ENCODE results near the gene VPS51. TPM values are rescaled to one million over a fixed set of nuclear protein-coding genes. Genes with fewer than 3 reads are reported as not detected.

Gene VPS51
- total RNA-seq, 3 donors from 2014 or later (not counting 1 experiment from before 2014, with no cell fraction given): 180 to 197 (median 184) TPM

GRCh38 chr11:65083134-65083833, 12.7 kb upstream of the VPS51 start:
- H3K4me1 ChIP-seq (ENCODE audit: control insufficient read depth, insufficient read depth, low read length): peaks cover 16% of the 10 kb centered on the region
- H3K4me3 Mint-ChIP-seq: peak overlapping the region; percentile 94
- peaks cover 23% of the 10 kb centered on the region for H3K36me3 ChIP-seq (ENCODE audit: control insufficient read depth, insufficient read depth, low read length)
- ATAC-seq (no peak), DNase-seq (no peak)
- no peaks in the 10 kb centered on the region for H3K27me3 ChIP-seq (ENCODE audit: control insufficient read depth, insufficient read depth, low read length)
- no peaks in the 10 kb centered on the region for H3K9me3 Mint-ChIP-seq
- H3K27ac Mint-ChIP-seq: peak overlapping the region; percentile 98 to 100
- TF ChIP-seq CTCF (IDR thresholded peaks at IDR 0.05): no peak
- no peaks in the 10 kb centered on the region for H3K36me3 Mint-ChIP-seq
- H3K27ac ChIP-seq (ENCODE audit: low read length): peak overlapping the region; percentile 96
- H3K4me1 Mint-ChIP-seq: peaks cover 27 to 31% of the 10 kb centered on the region in 2 donors
- no peaks in the 10 kb centered on the region for H3K9me3 ChIP-seq (ENCODE audit: control insufficient read depth, insufficient read depth, low read length)
- intact Hi-C loops (cut with micrococcal nuclease): loop anchor here (10.0 kb wide), 1 partner anchor 1262 kb away; the partner anchor contains the start of genes B4GAT1 and BRMS1
- H3K4me3 ChIP-seq (ENCODE audit: low read length): peak overlapping the region; percentile 81
- 9% methylated on average over 13 of the region's 13 CpGs for WGBS (ENCODE audit: insufficient coverage)
- no peaks in the 10 kb centered on the region for H3K27me3 Mint-ChIP-seq (ENCODE audit: low read depth in 2 of 2)

DNA sequence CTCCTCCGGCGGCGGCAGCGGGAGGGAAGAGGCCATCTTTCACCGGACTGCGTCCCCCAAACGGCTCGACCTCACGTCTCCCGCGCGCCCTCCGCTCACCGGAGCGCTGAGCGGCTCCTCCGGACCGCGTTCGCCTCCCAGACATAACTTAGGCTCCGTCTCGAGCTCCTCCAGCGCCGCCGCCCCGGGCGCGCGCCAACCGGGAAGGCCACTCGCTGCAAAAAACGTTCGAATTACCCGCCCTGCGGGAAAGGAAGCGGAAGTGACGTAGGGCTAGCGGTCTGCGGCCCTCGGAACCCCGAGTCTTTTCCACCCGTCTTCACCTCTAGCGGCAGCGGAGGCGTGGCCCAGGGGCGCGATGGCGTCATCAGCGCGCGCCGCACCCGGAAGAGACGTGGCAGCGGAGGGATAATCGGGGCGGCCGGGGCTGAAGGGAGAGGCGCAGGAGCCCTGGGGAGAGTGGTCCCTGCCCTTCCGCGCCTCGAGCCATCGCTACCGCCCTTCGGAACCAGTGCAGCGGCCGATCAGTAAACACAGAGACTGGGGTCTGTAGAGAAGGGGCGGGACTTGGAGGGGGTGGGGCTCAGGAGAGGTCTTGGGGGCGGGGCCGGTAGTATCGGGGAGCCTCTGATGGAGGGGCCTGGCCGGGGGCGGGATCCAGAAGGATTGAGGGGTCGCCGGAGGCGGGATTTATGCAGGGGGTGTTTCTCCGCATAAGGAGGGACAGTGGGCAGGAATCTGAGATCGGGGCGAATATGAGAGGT, 12.0 kb upstream of the VPS51 start, which contains the start of the genes CDCA5 and ZFPL1:
Gene CDCA5 (minus strand): TSS at position 207 of the 764 bp plus-strand sequence. CDS start 62 bp downstream, at position 145.
Gene ZFPL1 (plus strand): TSS at position 389 of the 764 bp plus-strand sequence. CDS start 477 bp downstream, outside the sequence.
- H3K27me3 Mint-ChIP-seq (ENCODE audit: low read depth in 2 of 2): no peaks in the 10 kb centered on the region
- peak; percentile 98 to 99 for DNase-seq
- peak within 1 kb of the TSS; percentile 98 to 100 for H3K27ac Mint-ChIP-seq
- peak within 1 kb of the TSS; percentile 94 for H3K4me3 Mint-ChIP-seq
- ATAC-seq: peak; percentile 90 to 93 (median 92)
- Histone ChIP-seq H3K4me3 (ENCODE audit: low read length) (peak within 1 kb of the TSS; percentile 81), H3K4me1 (ENCODE audit: control insufficient read depth, insufficient read depth, low read length) (peaks cover 16% of the 10 kb centered on the region), H3K27me3 (ENCODE audit: control insufficient read depth, insufficient read depth, low read length) (no peaks in the 10 kb centered on the region), H3K36me3 (ENCODE audit: control insufficient read depth, insufficient read depth, low read length) (peaks cover 29% of the 10 kb centered on the region), H3K9me3 (ENCODE audit: control insufficient read depth, insufficient read depth, low read length) (no peaks in the 10 kb centered on the region), H3K27ac (ENCODE audit: low read length) (peak within 1 kb of the TSS; percentile 96)
- peaks cover 6% of the 10 kb centered on the region for H3K36me3 Mint-ChIP-seq
- intact Hi-C loops (cut with micrococcal nuclease): loop anchor here (1.0 to 10.0 kb wide), 4 partner anchors 12 to 1261 kb away; partner anchors contain the start of genes B4GAT1, BRMS1, FAU and MRPL49
- H3K9me3 Mint-ChIP-seq: no peaks in the 10 kb centered on the region
- peaks cover 27 to 31% of the 10 kb centered on the region in 2 donors for H3K4me1 Mint-ChIP-seq
- no peak for TF ChIP-seq CTCF (IDR thresholded peaks at IDR 0.05)
- under 1% methylated on average over 79 of the region's 79 CpGs for WGBS (ENCODE audit: insufficient coverage)

- DNase-seq: no peak
- H3K36me3 ChIP-seq (ENCODE audit: control insufficient read depth, insufficient read depth, low read length): peaks cover 36% of the 10 kb centered on the region
- intact Hi-C loops (cut with micrococcal nuclease): loop anchor here (1.0 to 10.0 kb wide), 4 partner anchors 12 to 1260 kb away; partner anchors contain the start of genes B4GAT1, BRMS1, FAU and MRPL49
- no peak for TF ChIP-seq CTCF (IDR thresholded peaks at IDR 0.05)
- Mint-ChIP-seq H3K36me3 (peaks cover 7% of the 10 kb centered on the region), H3K27me3 (ENCODE audit: low read depth in 2 of 2) (no peaks in the 10 kb centered on the region), H3K4me1 (peaks cover 27 to 31% of the 10 kb centered on the region in 2 donors), H3K27ac (peak overlapping the region; percentile 98 to 100), H3K9me3 (no peaks in the 10 kb centered on the region), H3K4me3 (peak overlapping the region; percentile 94)
- peak overlapping the region; percentile 81 for H3K4me3 ChIP-seq (ENCODE audit: low read length)
- no peaks in the 10 kb centered on the region for H3K9me3 ChIP-seq (ENCODE audit: control insufficient read depth, insufficient read depth, low read length)
- ATAC-seq: peak in 1 of 3 donors; percentile 15
- H3K27me3 ChIP-seq (ENCODE audit: control insufficient read depth, insufficient read depth, low read length): no peaks in the 10 kb centered on the region
- WGBS (ENCODE audit: insufficient coverage): 54% methylated on average over 23 of the region's 23 CpGs
- peak overlapping the region; percentile 96 for H3K27ac ChIP-seq (ENCODE audit: low read length)
- peaks cover 16% of the 10 kb centered on the region for H3K4me1 ChIP-seq (ENCODE audit: control insufficient read depth, insufficient read depth, low read length)
Observed at GRCh38 chr11:65084598-65085375, 11.2 kb upstream of the VPS51 start.

Measured in natural killer cell (primary cell).